ENCODE results near the gene OGDH.
"Not testable (repeated sequence)": the region's sequence is repeated elsewhere in the genome, so short reads cannot be mapped to it uniquely, and the experiment has no call there.

The OGDH gene

DNA sequence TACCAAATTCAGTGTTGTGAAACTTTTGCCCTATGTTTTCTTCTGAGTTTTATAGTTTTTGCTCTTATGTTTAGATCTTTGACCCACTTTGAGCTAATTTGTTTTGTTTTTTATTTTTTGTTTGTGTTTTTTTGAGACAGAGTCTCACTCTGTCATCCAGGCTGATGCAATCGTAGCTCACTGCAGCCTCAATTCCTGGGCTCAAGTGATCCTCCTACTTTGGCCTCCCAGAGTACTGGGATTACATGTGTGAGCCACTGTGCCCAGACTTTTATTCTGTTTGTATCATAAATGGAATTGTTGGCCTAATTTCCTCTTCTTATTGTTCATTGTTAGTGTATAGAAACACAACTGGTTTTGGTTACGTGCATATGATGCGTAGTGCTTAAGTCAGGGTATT is 99.0 kb downstream of the OGDH start:
- no peak for DNase-seq (ENCODE audit: low read depth in 2 of 2)

DNA sequence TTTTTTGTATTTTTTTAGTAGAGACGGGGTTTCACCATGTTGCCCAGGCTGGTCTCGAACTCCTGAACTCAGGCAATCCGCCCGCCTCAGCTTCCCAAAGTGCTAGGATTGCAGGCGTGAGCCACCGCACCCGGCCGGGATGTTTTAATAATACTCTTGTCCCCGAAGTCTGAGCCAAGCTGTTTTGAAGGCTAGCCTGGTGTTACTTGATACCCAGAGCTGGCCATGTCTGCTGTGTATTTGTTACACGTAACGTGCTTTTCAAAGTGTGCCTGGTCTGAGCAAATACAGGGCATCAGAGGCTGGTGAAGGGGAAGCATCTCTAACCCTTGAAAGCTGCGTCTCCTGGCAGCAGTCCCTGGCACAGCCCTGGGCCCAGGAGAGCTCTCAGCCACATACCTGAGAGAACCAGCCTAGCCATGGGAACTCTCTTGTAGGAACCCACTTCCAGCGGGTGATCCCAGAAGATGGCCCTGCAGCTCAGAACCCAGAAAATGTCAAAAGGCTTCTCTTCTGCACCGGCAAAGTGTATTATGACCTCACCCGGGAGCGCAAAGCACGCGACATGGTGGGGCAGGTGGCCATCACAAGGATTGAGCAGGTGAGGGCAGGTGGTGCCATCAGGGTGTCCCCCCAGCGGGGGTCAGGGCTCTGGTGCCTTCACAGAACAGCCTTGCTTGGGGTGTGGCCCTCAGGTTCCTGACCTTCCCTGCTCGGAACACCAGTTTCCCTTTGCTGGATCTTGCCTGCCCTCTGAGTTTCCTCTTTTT is 100.5 kb downstream of the OGDH start:
- DNase-seq (ENCODE audit: low read depth in 2 of 2) = no peak

DNA sequence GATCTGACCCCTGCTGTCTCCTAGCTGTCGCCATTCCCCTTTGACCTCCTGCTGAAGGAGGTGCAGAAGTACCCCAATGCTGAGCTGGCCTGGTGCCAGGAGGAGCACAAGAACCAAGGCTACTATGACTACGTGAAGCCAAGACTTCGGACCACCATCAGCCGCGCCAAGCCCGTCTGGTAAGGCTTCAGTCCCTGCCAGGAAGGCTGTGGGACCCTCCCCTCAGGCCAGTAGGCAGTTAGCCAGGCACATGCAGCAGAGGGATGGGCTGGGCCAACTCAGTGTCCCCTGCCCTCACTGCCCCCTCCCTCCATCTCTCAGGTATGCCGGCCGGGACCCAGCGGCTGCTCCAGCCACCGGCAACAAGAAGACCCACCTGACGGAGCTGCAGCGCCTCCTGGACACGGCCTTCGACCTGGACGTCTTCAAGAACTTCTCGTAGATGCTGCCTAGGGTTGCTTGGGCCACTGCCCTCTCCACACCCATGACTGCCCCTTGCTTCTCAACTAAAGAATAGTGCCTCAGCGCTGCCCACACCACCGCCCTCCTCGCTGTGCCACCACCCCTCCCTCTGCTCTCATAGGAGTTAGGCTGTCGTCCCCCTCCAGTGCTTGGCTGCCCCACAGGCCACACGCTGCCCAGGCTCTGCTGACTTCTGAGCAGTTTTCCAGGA is 101.3 kb downstream of the OGDH start:
- DNase-seq (ENCODE audit: low read depth in 2 of 2) = no peak

- DNase-seq (ENCODE audit: low read depth in 2 of 2) = no peak
Measured at GRCh38 chr7:44709011-44709915, 102.8 kb downstream of the OGDH start.

GRCh38 chr7:44709945-44710596 is 103.6 kb downstream of the OGDH start:
- DNase-seq (ENCODE audit: low read depth in 2 of 2) = no peak

- no peak for DNase-seq (ENCODE audit: low read depth in 2 of 2)
Measured at GRCh38 chr7:44711528-44711927, 105.1 kb downstream of the OGDH start.

DNA sequence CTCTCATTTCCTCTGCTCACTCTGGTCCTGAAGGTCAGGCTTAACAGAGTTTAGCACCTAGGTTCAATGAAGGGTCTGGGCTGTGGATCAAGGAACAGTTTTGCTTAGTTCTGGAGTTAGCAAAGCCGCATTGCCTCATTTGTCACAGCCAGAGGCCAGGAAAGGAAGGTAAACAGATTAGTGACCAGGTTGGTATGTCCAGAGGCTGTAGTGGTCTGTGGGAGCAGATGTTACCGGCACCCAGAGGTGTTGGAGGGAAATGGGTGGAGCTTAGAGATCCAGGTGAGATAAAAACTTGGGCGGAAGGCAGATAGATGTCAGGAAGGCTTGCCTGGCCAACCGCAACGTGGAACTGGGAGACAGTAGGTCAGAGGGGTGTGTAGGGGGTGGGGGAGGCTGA is 105.6 kb downstream of the OGDH start:
- DNase-seq (ENCODE audit: low read depth in 2 of 2) = no peak

DNA sequence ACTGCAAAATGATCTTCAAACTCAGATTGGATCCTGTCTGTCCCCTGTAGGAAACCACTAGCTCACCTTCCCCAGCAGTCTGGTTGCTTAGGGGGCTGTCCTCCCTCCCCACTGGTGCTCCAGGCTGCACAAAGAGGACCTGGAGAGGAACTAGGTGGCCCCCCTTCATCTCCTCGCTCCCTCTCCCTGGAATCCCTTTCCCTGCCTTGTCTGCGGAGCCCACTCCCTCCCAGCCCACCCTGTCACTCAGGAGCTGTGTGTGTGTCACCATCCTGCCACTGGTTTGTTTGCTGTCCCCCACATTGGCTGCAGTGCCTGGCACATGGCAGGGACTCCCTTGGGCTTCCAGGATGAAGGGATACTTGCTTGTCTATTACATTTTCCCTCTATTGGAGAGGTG is 106.7 kb downstream of the OGDH start:
- no peak for DNase-seq (ENCODE audit: low read depth in 2 of 2)

DNA sequence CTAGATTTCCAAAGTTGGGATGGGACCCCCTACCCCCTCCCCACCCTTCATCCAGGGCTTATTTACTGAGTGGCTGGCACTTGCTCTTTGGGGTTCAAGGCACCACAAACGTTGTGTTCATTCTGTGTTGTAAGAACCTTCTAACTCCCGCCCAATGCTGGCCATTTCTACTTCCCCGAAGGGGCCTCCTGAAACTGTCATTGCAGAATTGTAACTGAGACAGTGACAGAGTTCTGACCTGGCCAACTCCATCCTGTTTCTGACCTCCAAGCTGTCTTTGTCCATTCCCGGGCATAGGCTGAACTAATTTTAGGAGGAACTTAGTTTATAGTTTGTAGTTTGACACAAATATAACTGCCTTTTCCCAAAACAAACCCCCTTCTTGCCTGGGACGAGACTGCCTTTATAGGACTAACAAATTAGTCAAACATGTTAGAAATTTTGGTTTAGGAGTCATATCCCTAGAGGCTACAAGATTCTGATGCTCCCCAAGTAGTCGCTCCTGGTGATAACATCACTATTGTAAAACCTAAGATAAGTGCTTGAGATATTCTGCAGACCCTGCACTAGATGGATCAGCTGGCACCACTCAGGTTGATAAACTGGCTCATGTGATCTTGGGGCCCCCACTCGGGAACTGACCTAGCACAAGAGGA is 107.4 kb downstream of the OGDH start:
- DNase-seq (ENCODE audit: low read depth in 2 of 2) = no peak

DNA sequence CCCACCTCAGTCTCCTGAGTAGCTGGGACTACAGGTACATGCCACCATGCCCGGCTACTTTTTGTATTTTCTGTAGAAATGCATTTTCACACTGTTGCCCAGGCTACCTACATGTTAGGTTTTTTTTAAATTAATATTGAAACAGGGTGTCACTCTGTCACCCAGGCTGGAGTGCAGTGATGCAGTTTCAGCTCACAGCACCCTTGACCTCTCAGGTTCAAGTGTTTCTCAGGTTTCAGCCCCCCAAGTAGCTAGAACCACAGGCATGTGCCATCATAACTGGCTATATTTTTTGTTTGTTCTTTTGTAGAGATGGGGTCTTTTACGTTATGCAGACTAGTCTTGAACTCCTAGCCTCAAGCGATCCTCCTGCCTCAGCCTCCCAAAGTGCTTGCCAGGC is 109.8 kb downstream of the OGDH start:
- no peak for DNase-seq (ENCODE audit: low read depth in 2 of 2)

GRCh38 chr7:44720301-44720700 is 113.9 kb downstream of the OGDH start:
- DNase-seq (ENCODE audit: low read depth in 2 of 2) = no peak

DNA sequence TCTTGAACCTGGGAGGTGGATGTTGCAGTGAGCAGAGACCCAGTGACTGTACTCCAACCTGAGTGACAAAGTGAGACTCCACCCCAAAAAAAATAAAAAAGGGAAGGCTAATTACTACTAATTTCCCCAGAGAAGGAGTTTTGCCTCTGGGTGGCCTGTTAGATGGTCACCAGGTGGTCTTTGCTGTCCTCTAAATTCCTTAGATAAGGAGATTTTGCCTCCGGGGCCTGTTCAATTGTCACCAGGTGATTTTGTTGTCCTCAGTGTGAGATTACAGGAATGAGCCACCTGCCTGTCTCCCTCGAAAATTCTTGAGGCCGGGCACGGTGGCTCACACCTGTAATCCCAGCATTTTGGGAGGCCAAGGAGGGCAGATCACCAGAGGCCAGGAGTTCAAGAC is 117.8 kb downstream of the OGDH start:
- DNase-seq (ENCODE audit: low read depth in 2 of 2) = no peak

DNA sequence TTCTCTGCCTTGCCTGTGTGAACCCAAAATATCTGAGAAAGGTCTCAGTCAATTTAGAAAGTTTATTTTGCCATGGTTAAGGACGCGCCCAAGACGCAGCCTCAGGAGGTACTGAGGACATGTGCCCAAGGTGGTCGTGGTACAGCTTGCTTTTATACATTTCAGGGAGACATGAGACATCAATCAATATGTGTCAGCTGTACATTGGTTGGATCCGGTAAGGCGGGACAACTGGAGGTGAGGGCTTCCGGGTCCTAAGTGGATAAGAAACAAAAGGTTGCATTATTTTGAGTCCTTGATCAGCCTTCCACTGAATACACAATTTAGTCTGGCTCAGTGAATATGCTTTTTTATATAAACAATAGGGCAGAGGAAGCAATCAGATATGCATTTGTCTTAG is 119.8 kb downstream of the OGDH start:
- DNase-seq (ENCODE audit: low read depth in 2 of 2) = not testable (repeated sequence)

DNA sequence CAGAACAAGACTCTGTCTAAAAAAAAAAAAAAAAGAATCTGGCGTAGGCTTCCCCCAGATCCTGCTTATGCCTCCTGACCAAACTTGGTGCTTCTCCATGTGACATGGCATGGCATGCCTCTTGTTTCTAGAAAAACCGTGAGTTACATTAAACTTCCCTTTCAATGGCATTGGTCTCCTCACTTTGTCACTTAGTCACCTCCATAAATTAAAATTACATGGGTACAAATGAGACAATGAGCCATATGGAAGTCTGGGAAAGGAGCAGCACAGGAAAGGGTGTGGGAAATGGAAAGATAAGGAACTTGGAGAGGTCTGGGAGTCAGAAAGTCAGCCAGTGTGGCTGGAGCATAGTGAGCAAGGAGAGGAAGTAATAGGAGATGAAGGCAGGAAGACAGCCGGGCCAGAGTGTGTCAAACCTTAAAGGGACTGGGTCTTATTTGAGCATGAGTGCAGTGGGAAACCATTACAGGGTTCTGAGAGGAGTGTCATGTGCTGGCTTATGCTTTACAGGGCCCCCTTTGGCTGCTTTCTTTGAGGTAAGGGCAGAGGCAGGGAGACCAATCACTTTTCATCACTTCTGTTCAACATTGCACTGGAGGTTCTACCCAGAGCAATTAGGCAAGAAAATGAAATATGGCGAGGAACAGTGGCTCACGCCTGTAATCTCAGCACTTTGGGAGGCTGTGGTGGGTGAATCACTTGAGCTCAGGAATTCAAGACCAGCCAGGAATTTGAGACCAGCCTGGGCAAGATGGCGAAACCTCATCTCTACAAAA is 120.9 kb downstream of the OGDH start:
- DNase-seq (ENCODE audit: low read depth in 2 of 2) = no peak

- no peak for DNase-seq (ENCODE audit: low read depth in 2 of 2)
Measured at GRCh38 chr7:44727937-44728262, 121.5 kb downstream of the OGDH start.

DNA sequence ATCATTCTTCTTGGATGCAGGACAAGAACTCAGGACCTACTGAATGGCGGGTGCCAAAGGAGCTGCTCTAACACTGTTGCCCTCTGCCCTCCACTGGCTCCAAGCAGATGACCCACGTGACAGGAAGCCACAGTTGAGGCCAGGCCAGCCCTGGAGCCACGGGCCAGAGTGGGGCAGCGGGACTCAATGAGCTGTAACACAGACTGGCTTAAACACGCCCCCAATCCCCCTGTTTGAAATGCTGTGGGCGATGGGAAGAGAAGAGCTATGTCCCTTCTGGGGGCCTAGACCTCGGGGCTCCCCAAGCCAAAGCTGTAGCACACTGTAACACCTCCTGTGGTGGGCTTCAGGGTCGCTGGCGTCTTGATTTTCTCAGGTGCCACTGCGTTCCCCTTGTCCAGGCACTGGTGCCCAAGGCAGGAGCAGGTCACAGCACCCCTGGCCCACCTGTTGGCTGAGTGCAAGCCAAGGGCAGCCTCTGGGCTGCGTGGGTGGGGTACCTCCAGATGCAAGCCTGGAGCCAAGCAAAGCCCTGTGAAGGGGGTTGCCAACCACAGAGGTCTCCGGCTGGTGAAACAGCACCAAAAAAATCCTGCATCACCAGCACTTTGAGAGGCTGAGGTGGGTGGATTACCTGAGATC is 123.6 kb downstream of the OGDH start:
- no peak for DNase-seq (ENCODE audit: low read depth in 2 of 2)

DNA sequence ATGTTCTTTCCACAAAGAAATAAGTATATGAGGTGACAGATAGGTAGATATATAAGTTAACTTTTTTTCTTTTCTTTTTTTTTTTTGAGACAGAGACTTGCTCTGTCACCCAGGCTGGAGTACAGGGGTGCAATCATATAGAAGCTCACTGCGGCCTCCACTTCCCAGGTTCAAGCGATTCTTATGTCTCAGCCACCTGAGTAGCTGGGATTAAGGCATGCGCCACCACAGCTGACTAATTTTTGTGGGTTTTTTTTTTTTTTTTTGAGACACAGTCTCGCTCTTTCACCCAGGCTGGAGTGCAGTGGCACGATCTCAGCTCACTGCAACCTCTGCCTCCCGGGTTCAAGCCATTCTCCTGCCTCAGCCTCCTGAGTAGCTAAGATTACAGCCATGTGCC is 126.5 kb downstream of the OGDH start:
- DNase-seq (ENCODE audit: low read depth in 2 of 2) = not testable (repeated sequence)

DNA sequence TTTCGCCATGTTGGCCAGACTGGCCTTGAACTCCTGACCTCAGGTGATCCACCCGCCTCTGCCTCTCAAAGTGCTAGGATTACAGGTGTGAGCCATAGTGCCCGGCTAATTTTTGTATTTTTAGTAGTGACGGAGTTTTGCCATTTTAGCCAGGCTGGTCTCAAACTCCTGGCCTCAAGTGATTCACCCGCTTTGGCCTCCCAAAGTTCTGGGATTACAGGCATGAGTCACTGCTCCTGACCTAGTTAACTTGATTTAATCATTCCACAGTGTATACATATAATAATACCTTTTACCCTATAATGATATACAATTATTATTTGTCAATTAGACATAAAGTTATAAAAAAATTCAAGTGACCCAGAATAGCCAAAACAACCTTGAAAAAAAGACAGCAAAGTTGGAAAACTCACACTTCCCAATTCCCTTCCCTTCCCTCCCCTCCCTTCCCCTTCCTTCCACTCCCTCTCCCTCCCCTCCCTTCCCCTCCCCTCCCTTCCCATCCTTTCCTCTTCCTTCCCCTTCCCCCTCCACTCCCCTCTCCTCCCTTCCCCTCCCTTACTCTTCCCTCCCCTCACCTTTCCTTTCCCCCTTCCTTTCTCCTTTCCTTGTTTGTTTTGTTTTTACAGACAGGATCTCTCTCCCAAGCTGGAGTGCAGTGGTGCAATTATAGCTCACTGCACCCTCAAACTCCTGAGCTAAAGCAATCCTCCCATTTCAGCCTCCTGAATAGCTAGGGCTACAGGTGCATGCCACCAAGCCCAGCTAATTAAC is 127.5 kb downstream of the OGDH start:
- DNase-seq (ENCODE audit: low read depth in 2 of 2) = no peak

- peak in 1 of 2 donors; percentile 35 for DNase-seq (ENCODE audit: low read depth in 2 of 2)
Measured at GRCh38 chr7:44735403-44736165, 129.2 kb downstream of the OGDH start.
